ENCODE measurements around the gene TIMM50. TPM values are rescaled to one million over a fixed set of nuclear protein-coding genes. Genes with fewer than 3 reads are reported as not detected.

Gene TIMM50
- total RNA-seq, 1 donor from 2014 or later: 82.2 TPM

DNA sequence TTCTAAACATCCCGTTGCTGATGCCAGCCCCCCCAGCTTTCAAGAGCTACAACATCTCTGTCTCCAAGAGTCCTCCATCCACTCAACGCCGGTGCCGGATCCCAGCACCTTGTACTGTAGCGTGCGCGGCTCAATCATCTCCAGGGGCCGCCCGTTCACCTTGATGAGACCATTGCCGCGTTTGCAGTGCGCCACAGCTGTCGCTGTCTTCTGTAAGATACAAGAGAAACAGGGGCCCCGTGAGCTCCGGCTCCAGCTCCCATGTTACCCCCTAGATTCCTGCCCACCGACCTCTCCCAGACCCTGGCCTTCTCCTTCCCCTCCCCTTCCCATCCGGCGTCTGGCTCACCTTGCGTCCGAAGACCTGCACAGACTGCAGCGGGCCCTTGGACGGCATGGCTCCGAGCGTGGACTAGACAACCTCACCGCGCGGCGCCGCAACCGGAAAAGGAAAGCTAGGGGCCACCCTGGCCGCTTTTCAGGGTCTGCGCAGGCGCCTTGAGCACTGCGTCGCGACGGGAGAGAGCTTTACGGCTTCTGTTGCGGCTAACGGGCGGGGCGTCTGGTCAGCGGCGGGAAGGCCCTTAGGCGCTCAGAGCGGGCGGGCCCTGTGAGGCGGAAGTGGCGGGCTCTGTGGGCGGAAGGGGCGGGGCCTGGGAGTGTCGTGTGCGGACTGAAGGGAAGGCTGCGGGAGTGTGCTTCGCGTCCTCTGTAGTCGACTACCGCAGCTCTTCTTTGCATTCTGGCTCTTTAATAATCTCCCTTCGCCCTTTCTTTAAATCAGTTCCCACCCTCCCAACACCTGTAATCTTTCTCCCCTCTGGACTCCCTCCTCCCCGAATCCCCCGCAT, 44.9 kb upstream of the TIMM50 start, which contains the start of gene RPS16:
TSS of gene RPS16 (minus strand) at position 451 of the 851 bp plus-strand sequence. CDS start at position 397, 54 bp downstream.
- Mint-ChIP-seq H3K4me3 (peak within 1 kb of the TSS; percentile 100), H3K27ac (peak within 1 kb of the TSS; percentile 96), H3K27me3 (peaks cover 8% of the 10 kb centered on the region), H3K36me3 (peaks cover 15% of the 10 kb centered on the region), H3K4me1 (ENCODE audit: unreplicated experiment) (peaks cover 26% of the 10 kb centered on the region), H3K9me3 (no peaks in the 10 kb centered on the region)
- TF ChIP-seq, protein P1, sequence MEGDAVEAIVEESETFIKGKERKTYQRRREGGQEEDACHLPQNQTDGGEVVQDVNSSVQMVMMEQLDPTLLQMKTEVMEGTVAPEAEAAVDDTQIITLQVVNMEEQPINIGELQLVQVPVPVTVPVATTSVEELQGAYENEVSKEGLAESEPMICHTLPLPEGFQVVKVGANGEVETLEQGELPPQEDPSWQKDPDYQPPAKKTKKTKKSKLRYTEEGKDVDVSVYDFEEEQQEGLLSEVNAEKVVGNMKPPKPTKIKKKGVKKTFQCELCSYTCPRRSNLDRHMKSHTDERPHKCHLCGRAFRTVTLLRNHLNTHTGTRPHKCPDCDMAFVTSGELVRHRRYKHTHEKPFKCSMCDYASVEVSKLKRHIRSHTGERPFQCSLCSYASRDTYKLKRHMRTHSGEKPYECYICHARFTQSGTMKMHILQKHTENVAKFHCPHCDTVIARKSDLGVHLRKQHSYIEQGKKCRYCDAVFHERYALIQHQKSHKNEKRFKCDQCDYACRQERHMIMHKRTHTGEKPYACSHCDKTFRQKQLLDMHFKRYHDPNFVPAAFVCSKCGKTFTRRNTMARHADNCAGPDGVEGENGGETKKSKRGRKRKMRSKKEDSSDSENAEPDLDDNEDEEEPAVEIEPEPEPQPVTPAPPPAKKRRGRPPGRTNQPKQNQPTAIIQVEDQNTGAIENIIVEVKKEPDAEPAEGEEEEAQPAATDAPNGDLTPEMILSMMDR (conservative IDR thresholded peaks at IDR 0.05): no peak
- DNase-seq (ENCODE audit: extremely low spot score, unreplicated experiment): peak; percentile 99

DNA sequence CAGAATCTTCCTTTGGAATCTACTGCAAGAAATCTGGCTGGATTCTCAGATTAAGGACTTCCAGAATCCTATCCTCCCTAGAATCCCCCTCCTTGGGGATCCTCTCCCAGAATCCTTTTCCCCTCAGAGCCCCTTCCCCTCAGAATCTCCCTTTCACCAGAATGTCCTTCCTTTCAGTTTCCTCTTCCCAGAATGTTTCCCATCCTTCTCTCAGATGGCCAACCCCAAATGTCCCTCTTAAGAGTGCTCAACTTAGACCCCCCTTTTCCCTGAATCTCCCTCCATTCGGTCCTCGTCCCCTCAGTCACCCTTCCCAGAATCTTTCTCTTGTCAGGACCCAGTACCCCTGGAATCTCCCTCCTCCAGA, 44.3 kb upstream of the TIMM50 start:
- TF ChIP-seq, protein P1 (conservative IDR thresholded peaks at IDR 0.05): no peak
- Mint-ChIP-seq H3K4me3 (peak overlapping the region; percentile 100), H3K4me1 (ENCODE audit: unreplicated experiment) (peaks cover 25% of the 10 kb centered on the region), H3K27me3 (peaks cover 8% of the 10 kb centered on the region), H3K27ac (peak overlapping the region; percentile 96), H3K36me3 (peaks cover 15% of the 10 kb centered on the region), H3K9me3 (no peaks in the 10 kb centered on the region)
- no peak for DNase-seq (ENCODE audit: extremely low spot score, unreplicated experiment)

GRCh38 chr19:39438270-39438934, 42.2 kb upstream of the TIMM50 start:
- no peak overlapping the region for H3K27ac Mint-ChIP-seq
- DNase-seq (ENCODE audit: extremely low spot score, unreplicated experiment): no peak

DNA sequence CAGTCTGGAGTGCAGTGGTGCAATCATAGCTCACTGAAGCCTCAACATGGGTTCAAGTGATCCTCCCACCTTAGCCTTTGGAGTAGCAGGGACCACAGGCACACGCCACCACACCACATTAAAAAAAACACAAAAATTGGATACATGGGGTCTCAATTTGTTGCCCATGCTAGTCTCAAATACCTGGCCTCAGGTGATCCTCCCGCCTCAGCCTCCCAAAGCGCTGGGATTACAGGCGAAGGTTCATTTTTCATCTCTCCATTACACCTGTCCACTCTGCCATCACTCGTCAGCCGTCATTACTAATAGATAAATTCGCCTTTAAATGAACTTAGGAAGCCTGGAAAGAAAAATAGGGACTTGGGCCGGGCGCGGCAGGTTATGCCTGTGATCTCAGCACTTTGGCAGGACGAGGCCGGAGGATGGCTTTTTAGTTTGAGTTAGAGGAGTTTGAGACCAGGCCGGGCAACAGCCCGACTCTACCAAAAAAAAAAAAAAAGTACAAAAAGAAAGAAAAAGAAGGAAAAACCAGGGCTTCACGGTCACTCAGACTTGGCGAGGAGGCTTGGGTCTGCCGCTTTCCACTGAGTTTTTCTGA, 35.9 kb upstream of the TIMM50 start:
- peak overlapping the region; percentile 98 for H3K27ac Mint-ChIP-seq
- TF ChIP-seq, protein P1 (conservative IDR thresholded peaks at IDR 0.05): no peak
- no peak for DNase-seq (ENCODE audit: extremely low spot score, unreplicated experiment)
- peaks cover 15% of the 10 kb centered on the region for H3K36me3 Mint-ChIP-seq
- H3K4me3 Mint-ChIP-seq: peak overlapping the region; percentile 99
- H3K4me1 Mint-ChIP-seq (ENCODE audit: unreplicated experiment): peaks cover 35% of the 10 kb centered on the region
- no peaks in the 10 kb centered on the region for H3K9me3 Mint-ChIP-seq
- no peaks in the 10 kb centered on the region for H3K27me3 Mint-ChIP-seq

More at GRCh38 chr19:39438270-39438934, 42.2 kb upstream of the TIMM50 start:
- Mint-ChIP-seq H3K36me3 (peaks cover 10% of the 10 kb centered on the region), H3K27me3 (peaks cover 8% of the 10 kb centered on the region), H3K9me3 (no peaks in the 10 kb centered on the region), H3K4me3 (no peak overlapping the region), H3K4me1 (ENCODE audit: unreplicated experiment) (peaks cover 25% of the 10 kb centered on the region)
- TF ChIP-seq, protein P1 (conservative IDR thresholded peaks at IDR 0.05): no peak

DNA sequence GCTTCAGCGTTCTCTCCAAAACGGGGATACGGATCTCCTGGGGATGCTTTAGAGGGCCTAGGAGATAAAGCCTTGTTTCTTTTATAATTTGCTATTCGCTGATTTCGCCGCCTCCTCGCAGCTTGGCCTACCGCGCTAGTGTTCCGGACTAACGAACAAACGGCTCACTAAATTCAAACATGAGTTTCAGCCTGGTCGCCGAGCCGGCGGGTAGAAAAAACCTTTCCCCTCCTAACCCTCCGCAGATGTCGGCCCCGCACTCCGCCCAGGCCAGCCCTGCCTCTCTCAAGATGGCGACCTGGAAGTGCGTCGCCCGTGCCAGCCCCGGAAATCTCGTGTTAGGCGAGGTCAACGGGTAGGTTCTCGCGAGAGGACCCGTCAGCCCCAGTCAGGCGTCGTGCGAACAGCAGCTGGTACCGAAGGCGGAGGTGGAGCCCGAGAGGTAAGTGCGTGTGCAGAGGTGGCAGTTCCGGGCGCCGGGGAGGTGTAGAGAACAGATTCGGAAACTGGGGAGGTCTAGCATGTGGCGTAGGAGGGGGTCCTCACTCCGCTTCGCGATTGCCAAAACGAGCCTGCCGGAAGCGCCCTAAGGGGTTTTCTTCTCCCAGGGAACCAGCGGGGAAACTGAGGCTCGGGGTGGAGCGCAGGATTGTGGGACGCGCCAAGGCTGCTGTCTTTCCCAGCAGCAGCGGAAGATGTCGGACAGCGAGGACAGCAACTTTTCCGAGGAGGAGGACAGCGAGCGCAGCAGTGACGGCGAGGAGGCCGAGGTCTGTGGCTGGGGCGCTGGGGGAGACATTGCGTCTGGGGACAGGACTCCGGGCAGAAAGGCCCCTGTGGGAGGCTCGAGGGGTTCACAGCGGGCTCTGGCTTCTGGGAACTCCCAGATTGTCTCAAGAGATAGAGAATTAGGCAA, 35.2 kb upstream of the TIMM50 start, which contains the start of gene SUPT5H:
TSS of gene SUPT5H (plus strand) at position 387 of the 916 bp plus-strand sequence. CDS start at position 696, 309 bp downstream.
- DNase-seq (ENCODE audit: extremely low spot score, unreplicated experiment): peak; percentile 96
- TF ChIP-seq, protein P1 (conservative IDR thresholded peaks at IDR 0.05): no peak
- Mint-ChIP-seq H3K4me1 (ENCODE audit: unreplicated experiment) (peaks cover 28% of the 10 kb centered on the region), H3K27me3 (no peaks in the 10 kb centered on the region), H3K27ac (peak within 1 kb of the TSS; percentile 98), H3K36me3 (peaks cover 15% of the 10 kb centered on the region), H3K4me3 (peak within 1 kb of the TSS; percentile 99), H3K9me3 (no peaks in the 10 kb centered on the region)

Data from type B pancreatic cell (in vitro differentiated cells).